Cardiac muscle cell (in vitro differentiated cells and primary cell): ENCODE measurements around the gene SETD1A. TPM values are rescaled to one million over a fixed set of nuclear protein-coding genes. Genes with fewer than 3 reads are reported as not detected.

ENCODE experiments used
- DNase-seq, 2 donors: peaks; one replicate each; pipeline versions ENCODE4 v3.0.0 to v3.0.0-alpha.2; 2010 to 2017; ENCODE audit warnings: low read depth in 1 of 2, low spot score in 1 of 2
- H3K27ac ChIP-seq: fragments of 200-600 bp; sonication (generic); 2 replicates; pipeline ENCODE4 v1.5.1; 2016
- H3K27me3 ChIP-seq: fragments of 200-600 bp; sonication (generic); 2 replicates; pipeline ENCODE4 v1.6.0; 2016; ENCODE audit warnings: control low read depth
- H3K36me3 ChIP-seq: fragments of 200-600 bp; sonication (generic); 2 replicates; pipeline ENCODE4 v1.5.1; 2016; ENCODE audit warnings: control low read depth
- H3K4me1 ChIP-seq: fragments of 200-600 bp; sonication (generic); 2 replicates; pipeline ENCODE4 v1.8.1; 2017; ENCODE audit warnings: low read depth, mild to moderate bottlenecking, mixed run types
- H3K4me3 ChIP-seq: fragments of 200-600 bp; sonication (generic); 2 replicates; pipeline ENCODE4 v1.5.1; 2016; ENCODE audit warnings: mild to moderate bottlenecking
- H3K9me3 ChIP-seq: fragments of 200-600 bp; sonication (generic); 2 replicates; pipeline ENCODE4 v1.5.1; 2017; ENCODE audit warnings: low read depth, mild to moderate bottlenecking, control low read depth
- CTCF ChIP-seq: IDR thresholded peaks from 2 replicates; pipeline ENCODE4 v1.5.1; 2012; ENCODE audit warnings: low read depth, mild to moderate bottlenecking, low read length
- polyA plus RNA-seq: library from polyadenylated mRNA; unstranded; fragments of >200 nt; fragmentation: Nextera tagmentation; extraction: Ambion mirVana; gene quantifications from 2 replicates; pipeline ENCODE4 v1.2.1, GENCODE V29; 2016
- total RNA-seq: library from RNA; depleted of rRNA; stranded (reverse); fragments of >200 nt; gene quantifications from 2 replicates; pipeline ENCODE4 v1.2.3, GENCODE V29; 2016

SETD1A gene
- total and polyA plus RNA-seq, 2 experiments from 2014 or later = 1.9 to 10.4 TPM

GRCh38 chr16:30967795-30968194 lies 10.2 kb downstream of the SETD1A start:
- H3K9me3 ChIP-seq = no peaks in the 10 kb centered on the region
- H3K36me3 ChIP-seq = peaks cover 57% of the 10 kb centered on the region
- no peaks in the 10 kb centered on the region for H3K4me1 ChIP-seq
- no peaks in the 10 kb centered on the region for H3K27me3 ChIP-seq
- H3K4me3 ChIP-seq = no peak overlapping the region
- TF ChIP-seq CTCF = no peak
- no peak overlapping the region for H3K27ac ChIP-seq
- no peak for DNase-seq

GRCh38 chr16:30969246-30969842 lies 11.8 kb downstream of the SETD1A start:
- Histone ChIP-seq H3K4me1 (no peaks in the 10 kb centered on the region), H3K9me3 (no peaks in the 10 kb centered on the region), H3K27ac (no peak overlapping the region), H3K36me3 (peaks cover 58% of the 10 kb centered on the region), H3K27me3 (no peaks in the 10 kb centered on the region), H3K4me3 (no peak overlapping the region)
- DNase-seq = no peak
- no peak for TF ChIP-seq CTCF

DNA sequence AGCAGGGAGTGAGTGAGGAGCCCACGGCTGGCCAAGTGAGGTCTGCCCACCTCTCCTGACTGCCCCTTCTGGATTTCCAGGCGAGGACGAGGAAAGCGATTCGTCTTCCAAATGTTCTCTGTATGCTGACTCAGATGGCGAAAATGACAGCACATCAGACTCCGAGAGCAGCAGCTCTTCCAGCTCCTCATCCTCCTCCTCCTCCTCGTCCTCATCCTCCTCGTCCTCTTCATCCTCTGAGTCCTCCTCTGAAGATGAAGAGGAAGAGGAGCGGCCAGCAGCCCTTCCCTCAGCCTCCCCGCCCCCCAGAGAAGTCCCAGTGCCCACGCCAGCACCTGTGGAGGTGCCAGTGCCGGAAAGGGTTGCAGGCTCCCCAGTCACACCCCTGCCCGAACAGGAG lies 13.7 kb downstream of the SETD1A start:
- Histone ChIP-seq H3K27ac (no peak overlapping the region), H3K27me3 (no peaks in the 10 kb centered on the region), H3K4me3 (no peak overlapping the region), H3K4me1 (no peaks in the 10 kb centered on the region), H3K9me3 (no peaks in the 10 kb centered on the region), H3K36me3 (peaks cover 54% of the 10 kb centered on the region)
- no peak for DNase-seq
- TF ChIP-seq CTCF = no peak

GRCh38 chr16:30972872-30973271 lies 15.3 kb downstream of the SETD1A start:
- H3K36me3 ChIP-seq = peaks cover 57% of the 10 kb centered on the region
- no peaks in the 10 kb centered on the region for H3K27me3 ChIP-seq
- no peaks in the 10 kb centered on the region for H3K9me3 ChIP-seq
- no peak overlapping the region for H3K4me3 ChIP-seq
- no peaks in the 10 kb centered on the region for H3K4me1 ChIP-seq
- no peak for TF ChIP-seq CTCF
- H3K27ac ChIP-seq = no peak overlapping the region
- no peak for DNase-seq

DNA sequence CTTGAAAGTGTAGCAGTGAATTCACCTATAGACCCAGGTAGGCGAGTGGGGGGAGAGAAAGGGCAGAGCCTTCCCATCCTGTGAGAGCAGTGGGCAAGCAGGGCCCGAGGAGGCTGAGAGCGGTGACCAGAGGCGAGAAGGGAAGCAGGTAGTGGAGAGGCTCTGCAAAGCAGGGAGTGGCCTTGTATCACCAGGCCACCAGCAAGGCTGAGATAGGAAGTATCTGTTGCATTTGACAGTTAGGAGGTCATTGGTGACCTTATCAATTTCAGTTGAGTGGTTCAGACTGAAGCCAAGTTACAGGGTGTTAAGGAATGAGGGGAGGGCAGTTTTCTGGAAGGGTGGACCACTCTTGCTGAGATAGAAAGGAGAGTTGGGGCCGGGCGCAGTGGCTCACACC lies 16.8 kb downstream of the SETD1A start:
- no peak for DNase-seq
- no peak for TF ChIP-seq CTCF
- H3K9me3 ChIP-seq = no peaks in the 10 kb centered on the region
- peaks cover 51% of the 10 kb centered on the region for H3K36me3 ChIP-seq
- H3K4me3 ChIP-seq = no peak overlapping the region
- no peak overlapping the region for H3K27ac ChIP-seq
- no peaks in the 10 kb centered on the region for H3K4me1 ChIP-seq
- no peaks in the 10 kb centered on the region for H3K27me3 ChIP-seq
